Measurements from ENCODE around the gene CAMTA1. TPM values are rescaled to one million over a fixed set of nuclear protein-coding genes. Genes with fewer than 3 reads are reported as not detected.

Gene CAMTA1
- total RNA-seq, 2 experiments from 2014 or later, result 39.3 to 48.8 TPM

DNA sequence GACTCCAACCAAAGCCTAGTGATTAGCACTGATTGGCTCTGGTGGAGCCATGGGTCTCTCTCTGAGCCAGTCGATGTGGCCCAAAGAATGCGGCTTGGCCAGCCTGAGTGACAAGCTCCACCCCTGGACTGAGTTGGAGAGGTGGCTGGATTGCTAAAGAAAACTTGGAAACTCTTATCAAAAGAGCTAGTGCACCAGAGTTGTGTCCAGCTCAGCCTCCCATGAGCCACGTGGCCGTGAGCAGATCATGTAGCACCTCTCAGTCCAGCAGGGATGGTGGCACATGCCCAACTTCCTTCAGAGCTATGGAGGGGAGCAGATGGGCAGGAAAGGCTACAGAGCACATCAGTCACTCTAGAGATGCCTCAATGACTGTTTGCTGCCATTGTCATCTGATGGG, 843.0 kb downstream of the CAMTA1 start:
- H3K36me3 Mint-ChIP-seq (ENCODE audit: low read depth), result no peaks in the 10 kb centered on the region
- peaks cover 2% of the 10 kb centered on the region for H3K27me3 Mint-ChIP-seq
- CTCF ChIA-PET, result no interaction called here
- no peak overlapping the region for H3K27ac Mint-ChIP-seq
- H3K4me3 Mint-ChIP-seq, result no peak overlapping the region
- POLR2A ChIA-PET, result no interaction called here
- no peaks in the 10 kb centered on the region for H3K4me1 Mint-ChIP-seq
- no peaks in the 10 kb centered on the region for H3K9me3 Mint-ChIP-seq
- DNase-seq, result no peak

DNA sequence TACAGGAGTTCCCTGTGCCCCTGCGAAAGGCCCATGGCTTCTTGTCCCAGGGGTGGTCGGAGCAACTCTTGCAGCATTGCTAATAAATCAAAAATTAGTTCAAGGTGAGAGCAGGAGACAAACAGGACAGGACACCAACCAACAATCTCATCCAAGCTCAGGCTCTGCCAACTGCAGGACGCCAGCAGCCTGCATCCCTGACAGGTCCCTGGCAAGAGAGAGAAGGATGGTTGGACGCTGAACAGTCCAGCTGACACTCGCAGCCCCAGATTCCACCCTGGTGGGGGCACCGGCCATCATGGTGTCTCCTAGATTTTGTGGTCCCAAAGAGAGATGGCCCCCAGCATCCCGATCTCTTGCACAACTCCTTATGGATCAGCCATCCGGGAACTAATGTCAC, 843.8 kb downstream of the CAMTA1 start:
- Mint-ChIP-seq H3K4me1 (no peaks in the 10 kb centered on the region), H3K27ac (no peak overlapping the region), H3K36me3 (ENCODE audit: low read depth) (no peaks in the 10 kb centered on the region), H3K4me3 (no peak overlapping the region), H3K27me3 (peaks cover 2% of the 10 kb centered on the region), H3K9me3 (no peaks in the 10 kb centered on the region)
- no peak for DNase-seq
- CTCF ChIA-PET, result no interaction called here
- POLR2A ChIA-PET, result no interaction called here

DNA sequence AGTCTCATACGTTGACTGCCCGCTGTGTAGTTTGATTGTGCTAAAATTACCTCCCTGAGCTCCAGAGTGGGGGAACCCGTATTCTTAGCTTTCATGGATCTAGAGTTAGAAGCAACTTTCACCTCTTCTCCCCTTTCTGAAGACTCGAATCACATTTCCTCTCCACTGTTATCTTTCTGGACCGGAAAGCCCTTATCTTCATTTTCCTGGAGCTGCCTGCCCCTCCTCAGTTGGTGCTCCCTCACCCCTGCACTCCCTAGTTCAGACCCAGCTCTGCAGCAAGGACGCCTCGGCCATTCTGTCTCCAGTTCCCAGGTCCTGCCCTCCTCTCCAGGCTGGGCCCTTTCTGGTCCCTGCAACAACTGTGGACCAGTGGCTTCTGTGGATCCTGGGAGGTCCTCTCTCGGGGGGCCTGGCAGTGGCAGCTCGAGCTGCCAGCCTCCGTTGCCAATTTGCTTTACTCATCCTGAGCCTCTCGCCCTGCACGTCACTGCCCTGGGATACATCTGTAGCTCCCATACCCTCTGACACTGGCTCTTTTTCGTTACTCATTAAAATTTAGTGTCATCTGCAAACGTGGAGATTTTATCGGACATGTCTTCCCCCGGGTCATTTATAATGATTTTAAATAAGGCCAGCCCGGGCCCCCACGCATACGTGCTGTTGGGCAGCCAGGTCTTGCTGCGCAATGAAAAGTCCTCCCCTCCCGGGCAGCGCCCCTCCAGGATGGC, 844.4 kb downstream of the CAMTA1 start:
- POLR2A ChIA-PET, result no interaction called here
- no peak for DNase-seq
- CTCF ChIA-PET, result no interaction called here
- peaks cover 2% of the 10 kb centered on the region for H3K27me3 Mint-ChIP-seq
- H3K4me3 Mint-ChIP-seq, result no peak overlapping the region
- no peaks in the 10 kb centered on the region for H3K4me1 Mint-ChIP-seq
- no peaks in the 10 kb centered on the region for H3K36me3 Mint-ChIP-seq (ENCODE audit: low read depth)
- no peak overlapping the region for H3K27ac Mint-ChIP-seq
- no peaks in the 10 kb centered on the region for H3K9me3 Mint-ChIP-seq

DNA sequence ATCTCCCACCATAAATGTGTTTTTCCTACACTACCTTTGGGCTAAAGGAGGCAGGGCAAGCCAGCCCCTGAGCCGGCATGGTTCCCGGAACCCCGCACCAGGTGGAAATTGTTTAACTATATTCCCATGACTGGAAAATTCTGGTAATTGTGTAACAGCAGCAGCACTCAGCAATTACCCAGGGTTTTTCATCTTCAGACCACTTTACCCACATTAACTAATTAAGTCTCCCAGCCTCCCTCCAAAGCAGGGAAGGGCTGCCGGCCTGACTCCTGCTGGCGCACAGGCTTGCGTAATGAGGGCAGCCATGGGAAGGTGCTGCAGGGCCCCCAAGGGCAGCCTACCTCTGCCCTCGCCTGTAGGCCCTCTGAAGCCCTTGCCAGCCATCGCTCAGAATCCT, 845.1 kb downstream of the CAMTA1 start:
- no peaks in the 10 kb centered on the region for H3K4me1 Mint-ChIP-seq

DNA sequence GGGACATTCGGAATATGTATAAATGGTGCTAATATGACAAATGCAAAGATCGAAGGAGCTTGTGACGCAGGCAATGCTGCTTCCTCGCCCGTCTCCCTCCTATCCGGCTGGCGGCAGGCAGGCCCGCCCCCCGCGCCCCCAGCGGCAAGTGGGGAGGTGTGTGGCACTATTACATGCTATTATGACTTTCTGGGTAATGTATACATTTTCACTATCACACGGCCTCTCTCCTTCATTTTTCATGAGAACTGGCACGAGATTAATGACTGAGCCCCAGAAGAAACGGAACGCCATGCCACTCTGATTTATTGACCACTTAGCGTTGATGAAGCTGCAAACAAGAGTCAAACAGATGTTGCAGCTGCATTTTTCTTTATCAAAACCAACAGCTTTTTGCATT, 846.9 kb downstream of the CAMTA1 start:
- ChIA-PET CTCF (no interaction called here), POLR2A (no interaction called here)
- H3K9me3 Mint-ChIP-seq, result no peaks in the 10 kb centered on the region
- H3K4me3 Mint-ChIP-seq, result no peak overlapping the region
- no peaks in the 10 kb centered on the region for H3K36me3 Mint-ChIP-seq (ENCODE audit: low read depth)
- H3K27ac Mint-ChIP-seq, result no peak overlapping the region
- DNase-seq, result no peak
- H3K4me1 Mint-ChIP-seq, result no peaks in the 10 kb centered on the region
- peaks cover under 1% of the 10 kb centered on the region for H3K27me3 Mint-ChIP-seq

More for the DNA sequence above, 845.1 kb downstream of the CAMTA1 start:
- H3K27ac Mint-ChIP-seq, result no peak overlapping the region
- H3K9me3 Mint-ChIP-seq, result no peaks in the 10 kb centered on the region
- ChIA-PET CTCF (no interaction called here), POLR2A (no interaction called here)
- H3K4me3 Mint-ChIP-seq, result no peak overlapping the region
- DNase-seq, result no peak
- H3K27me3 Mint-ChIP-seq, result peaks cover 2% of the 10 kb centered on the region
- no peaks in the 10 kb centered on the region for H3K36me3 Mint-ChIP-seq (ENCODE audit: low read depth)

DNA sequence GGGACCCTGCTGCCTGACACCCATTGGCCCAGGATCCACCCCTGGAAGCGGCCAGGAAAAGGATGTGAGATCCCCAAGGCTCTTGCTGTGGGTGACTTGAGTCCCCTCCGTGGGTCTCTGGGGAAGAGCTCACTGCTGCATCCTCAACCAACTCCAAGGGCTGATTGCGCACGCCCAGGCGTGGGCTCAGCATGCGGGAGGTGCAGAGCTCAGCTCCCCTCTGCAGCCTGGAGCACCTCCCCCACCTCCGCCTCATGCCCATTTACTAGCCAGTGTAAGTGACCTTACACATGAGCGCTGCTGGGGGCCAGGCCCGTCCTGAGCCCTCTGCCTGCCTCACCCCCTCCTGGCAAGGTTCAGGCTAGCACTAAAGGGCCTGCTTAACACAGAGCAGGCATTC, 847.4 kb downstream of the CAMTA1 start:
- DNase-seq, result no peak
- CTCF ChIA-PET, result no interaction called here
- H3K36me3 Mint-ChIP-seq (ENCODE audit: low read depth), result no peaks in the 10 kb centered on the region
- H3K27me3 Mint-ChIP-seq, result no peaks in the 10 kb centered on the region
- POLR2A ChIA-PET, result no interaction called here
- no peaks in the 10 kb centered on the region for H3K9me3 Mint-ChIP-seq
- no peaks in the 10 kb centered on the region for H3K4me1 Mint-ChIP-seq
- H3K4me3 Mint-ChIP-seq, result no peak overlapping the region
- peak overlapping the region; percentile 25 for H3K27ac Mint-ChIP-seq

DNA sequence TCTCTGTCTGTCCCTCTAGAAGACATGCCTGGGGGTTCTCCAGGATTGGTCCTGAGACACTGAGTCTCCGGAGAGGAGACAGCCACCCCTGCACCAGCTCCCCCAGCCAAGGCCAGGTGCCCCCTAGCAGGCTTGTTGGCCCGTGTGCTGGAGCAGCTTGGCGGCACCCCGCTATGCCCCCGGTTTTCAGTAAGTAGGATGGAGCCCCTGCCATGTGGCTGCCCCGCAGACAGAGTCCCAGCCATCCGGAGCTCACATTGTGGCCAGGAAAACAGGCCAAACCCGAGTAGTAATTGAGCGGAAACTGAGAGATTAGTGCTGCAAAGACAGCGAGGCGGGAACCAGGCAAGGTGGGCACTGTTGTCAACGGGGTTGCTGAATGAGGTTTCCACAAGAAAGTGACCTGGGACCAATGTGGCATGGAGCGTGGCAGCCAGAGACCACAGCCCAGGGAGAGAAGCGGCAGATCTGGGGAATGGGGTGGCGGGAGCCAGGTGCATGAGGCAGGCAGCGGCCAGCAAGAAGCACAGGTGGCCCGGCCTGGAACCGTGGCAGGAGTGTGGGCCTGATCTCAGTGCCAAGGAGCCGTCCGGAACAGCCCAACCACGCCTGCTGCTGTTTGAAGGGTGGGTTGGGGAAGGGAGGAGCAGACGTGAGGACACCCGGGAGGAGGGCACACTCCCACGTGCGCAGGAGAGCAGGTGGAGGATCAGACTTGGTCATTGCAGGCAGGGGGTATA, 848.4 kb downstream of the CAMTA1 start:
- no peak overlapping the region for H3K4me3 Mint-ChIP-seq
- no peaks in the 10 kb centered on the region for H3K4me1 Mint-ChIP-seq
- POLR2A ChIA-PET, result no interaction called here
- H3K9me3 Mint-ChIP-seq, result no peaks in the 10 kb centered on the region
- CTCF ChIA-PET, result no interaction called here
- no peaks in the 10 kb centered on the region for H3K36me3 Mint-ChIP-seq (ENCODE audit: low read depth)
- H3K27ac Mint-ChIP-seq, result peak overlapping the region; percentile 9
- no peak for DNase-seq
- H3K27me3 Mint-ChIP-seq, result no peaks in the 10 kb centered on the region

DNA sequence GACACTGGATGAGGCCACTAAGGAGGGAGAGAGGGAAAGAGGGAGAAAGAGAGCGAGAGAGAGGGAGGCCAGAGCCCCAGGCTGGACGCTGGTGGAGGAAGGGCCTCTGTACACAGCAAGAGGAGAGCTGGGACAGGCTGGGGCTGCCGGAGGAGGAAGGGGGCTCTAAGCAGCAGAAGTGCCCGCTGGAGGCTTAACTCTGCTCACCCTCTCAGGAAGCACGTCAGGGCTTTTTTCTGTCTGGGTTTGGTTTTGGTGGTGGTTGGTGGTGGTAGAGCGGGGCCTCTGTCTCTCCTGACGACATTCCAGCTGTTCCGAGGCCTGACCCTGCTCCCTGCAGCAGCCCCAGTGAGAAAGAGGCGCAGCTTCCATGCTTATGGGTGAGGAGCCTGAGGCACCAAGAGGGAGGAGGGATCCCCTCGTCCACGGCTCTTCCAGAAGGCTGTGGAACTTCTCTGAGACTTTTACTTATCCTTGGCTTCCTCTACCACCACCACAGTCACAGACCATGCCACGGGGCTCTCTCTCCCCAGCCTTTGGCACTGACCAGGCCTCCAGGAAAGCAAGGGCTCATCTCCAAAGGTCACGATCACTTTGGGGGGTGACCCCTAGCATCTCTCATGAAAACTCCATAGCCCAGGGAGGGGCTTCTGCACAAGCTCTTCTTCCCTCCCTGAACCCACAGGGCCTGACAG, 849.4 kb downstream of the CAMTA1 start:
- H3K9me3 Mint-ChIP-seq, result no peaks in the 10 kb centered on the region
- no peak for DNase-seq
- no peaks in the 10 kb centered on the region for H3K36me3 Mint-ChIP-seq (ENCODE audit: low read depth)
- H3K27ac Mint-ChIP-seq, result no peak overlapping the region
- ChIA-PET POLR2A (no interaction called here), CTCF (interaction anchor here (0.8 kb wide), 1 partner anchor 13 kb away, joined by 4 read pairs; no protein-coding TSS in a partner anchor)
- no peaks in the 10 kb centered on the region for H3K27me3 Mint-ChIP-seq
- H3K4me1 Mint-ChIP-seq, result no peaks in the 10 kb centered on the region
- no peak overlapping the region for H3K4me3 Mint-ChIP-seq

DNA sequence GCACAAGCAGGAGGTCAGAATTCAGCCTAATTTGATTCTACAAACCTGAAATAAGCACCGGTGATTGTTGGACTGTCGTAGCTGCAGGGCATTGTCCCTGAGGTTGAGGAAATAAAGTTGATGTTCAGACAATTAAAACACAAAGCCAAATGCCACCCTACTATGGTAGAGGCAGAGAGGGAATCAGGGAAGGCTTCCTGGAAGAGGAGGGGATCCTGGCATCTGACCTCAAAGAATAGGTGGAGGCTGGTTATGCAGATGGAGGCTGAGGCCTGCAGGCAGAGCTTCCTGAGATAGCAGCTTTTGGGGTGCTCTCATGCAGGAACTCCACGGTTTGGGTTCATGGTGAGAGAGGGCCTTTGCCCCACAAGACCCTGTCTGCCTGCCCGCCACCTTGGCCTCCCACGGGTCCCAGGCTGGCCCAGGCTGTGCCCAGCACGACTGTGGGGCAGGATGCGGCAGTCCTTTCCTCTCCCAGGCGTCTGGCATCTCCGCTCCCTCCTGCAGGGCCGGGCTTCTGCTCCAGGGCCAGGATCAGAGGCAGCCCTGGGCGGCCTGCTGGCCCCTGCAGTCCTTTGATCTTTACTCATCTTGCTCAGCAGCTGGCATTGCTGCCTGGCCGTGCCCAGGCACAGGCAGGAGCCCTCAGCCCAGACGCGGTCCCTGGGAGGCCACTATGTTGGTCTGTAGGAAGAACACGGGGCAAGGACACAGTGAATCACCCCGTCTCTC, 851.7 kb downstream of the CAMTA1 start:
- ChIA-PET CTCF (interaction anchor here (1.4 kb wide), 1 partner anchor 10 kb away, joined by 3 read pairs; no protein-coding TSS in a partner anchor), POLR2A (no interaction called here)
- Mint-ChIP-seq H3K9me3 (no peaks in the 10 kb centered on the region), H3K4me1 (no peaks in the 10 kb centered on the region), H3K27ac (no peak overlapping the region), H3K4me3 (no peak overlapping the region), H3K36me3 (ENCODE audit: low read depth) (no peaks in the 10 kb centered on the region), H3K27me3 (no peaks in the 10 kb centered on the region)
- DNase-seq, result no peak

DNA sequence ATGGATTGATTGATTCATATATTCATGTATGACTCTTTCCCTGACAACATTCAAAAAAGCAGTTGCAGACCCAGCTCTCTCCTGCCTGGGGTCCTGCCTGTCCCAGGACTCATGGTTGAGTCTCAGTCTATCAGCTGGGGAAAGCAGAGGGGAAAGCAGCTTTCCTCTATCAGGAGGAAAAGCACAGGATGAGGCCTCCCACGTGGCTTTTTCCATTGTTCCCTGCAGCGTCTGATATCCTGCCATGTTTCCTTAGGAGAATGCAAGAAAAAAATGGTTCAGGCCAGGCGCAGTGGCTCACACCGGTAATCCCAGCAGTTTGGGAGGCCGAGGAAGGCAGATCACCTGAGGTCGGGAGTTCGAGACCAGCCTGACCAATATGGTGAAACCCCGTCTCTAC, 852.8 kb downstream of the CAMTA1 start:
- ChIA-PET CTCF (interaction anchor here (1.4 to 1.5 kb wide), 2 partner anchors 11 to 30 kb away, joined by 3 to 5 read pairs; no protein-coding TSS in a partner anchor), POLR2A (no interaction called here)
- DNase-seq, result no peak
- Mint-ChIP-seq H3K9me3 (no peaks in the 10 kb centered on the region), H3K4me3 (no peak overlapping the region), H3K27me3 (no peaks in the 10 kb centered on the region), H3K27ac (no peak overlapping the region), H3K4me1 (no peaks in the 10 kb centered on the region), H3K36me3 (ENCODE audit: low read depth) (no peaks in the 10 kb centered on the region)

DNA sequence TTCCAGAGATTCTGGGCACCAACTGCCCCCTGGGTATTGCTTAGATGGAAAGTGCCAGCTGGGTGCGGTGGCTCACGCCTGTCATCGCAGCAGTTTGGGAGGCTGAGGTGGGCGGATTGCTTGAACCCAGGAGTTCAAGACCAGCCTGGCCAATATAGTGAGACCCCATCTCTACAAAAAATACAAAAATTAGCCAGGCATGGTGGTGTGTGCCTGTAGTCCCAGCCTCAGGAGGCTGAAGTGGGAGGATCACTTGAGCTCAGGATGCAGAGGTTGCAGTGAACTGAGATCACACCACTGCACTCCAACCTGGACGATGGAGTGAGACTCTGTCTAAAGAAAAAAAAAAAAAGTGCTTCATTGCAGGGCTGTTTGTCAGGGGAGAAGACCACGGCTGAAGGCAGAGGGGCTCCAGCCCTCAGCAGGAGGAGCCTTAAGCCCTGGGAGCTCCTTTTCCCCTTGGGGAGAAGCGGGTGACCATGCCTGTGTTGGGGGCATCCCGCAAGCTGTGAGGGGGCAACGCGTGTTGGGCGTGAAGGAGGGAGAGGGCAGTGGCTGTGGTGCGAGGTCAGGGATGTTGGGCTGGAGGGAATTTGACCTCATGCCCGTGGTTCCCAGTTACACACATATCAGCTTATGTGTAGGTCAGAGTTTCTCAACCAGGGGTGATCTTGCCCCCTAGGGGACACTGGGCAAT, 854.3 kb downstream of the CAMTA1 start:
- no peaks in the 10 kb centered on the region for H3K36me3 Mint-ChIP-seq (ENCODE audit: low read depth)
- no peaks in the 10 kb centered on the region for H3K9me3 Mint-ChIP-seq
- DNase-seq, result no peak
- H3K27me3 Mint-ChIP-seq, result no peaks in the 10 kb centered on the region
- no peaks in the 10 kb centered on the region for H3K4me1 Mint-ChIP-seq
- CTCF ChIA-PET, result interaction anchor here (1.5 kb wide), 1 partner anchor 29 kb away, joined by 5 read pairs; no protein-coding TSS in a partner anchor
- H3K27ac Mint-ChIP-seq, result peak overlapping the region; percentile 54
- POLR2A ChIA-PET, result no interaction called here
- no peak overlapping the region for H3K4me3 Mint-ChIP-seq

DNA sequence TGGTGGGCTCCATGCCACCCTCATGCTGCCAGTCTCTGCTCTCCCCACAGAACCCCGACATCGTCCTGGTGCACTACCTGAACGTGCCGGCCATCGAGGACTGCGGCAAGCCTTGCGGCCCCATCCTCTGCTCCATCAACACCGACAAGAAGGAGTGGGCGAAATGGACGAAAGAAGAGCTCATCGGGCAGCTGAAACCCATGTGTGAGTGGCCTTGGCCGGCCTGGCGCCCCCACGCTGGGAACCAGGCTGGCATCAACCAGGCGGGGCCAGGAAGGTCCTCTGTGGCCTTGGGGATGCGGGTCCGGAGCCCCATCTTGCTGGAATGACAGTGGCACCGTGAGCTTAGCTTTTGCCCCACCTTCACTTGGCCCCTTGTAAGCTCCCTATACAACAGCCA, 855.1 kb downstream of the CAMTA1 start:
- POLR2A ChIA-PET, result no interaction called here
- H3K27ac Mint-ChIP-seq, result no peak overlapping the region
- CTCF ChIA-PET, result no interaction called here
- no peaks in the 10 kb centered on the region for H3K4me1 Mint-ChIP-seq
- H3K4me3 Mint-ChIP-seq, result no peak overlapping the region
- no peak for DNase-seq
- H3K27me3 Mint-ChIP-seq, result no peaks in the 10 kb centered on the region
- no peaks in the 10 kb centered on the region for H3K9me3 Mint-ChIP-seq
- H3K36me3 Mint-ChIP-seq (ENCODE audit: low read depth), result no peaks in the 10 kb centered on the region
